Stimulated activated CD4-positive, alpha-beta T cell treated with anti-CD3 and anti-CD28 coated beads, TNF-alpha, amount 100 ng/mL, for 48 hours (primary cell): ENCODE results near the gene KCNJ5.

Source experiments
- DNase-seq, 3 donors: peaks; one replicate each; pipeline ENCODE4 v3.0.0-alpha.2; 2020; ENCODE audit warnings: low read depth in 3 of 3

The KCNJ5 gene

GRCh38 chr11:128931668-128932067 lies 40.5 kb downstream of the KCNJ5 start:
- no peak for DNase-seq

- DNase-seq = no peak
Measured at GRCh38 chr11:128933481-128934178, 42.5 kb downstream of the KCNJ5 start.

GRCh38 chr11:128934351-128934750 lies 43.2 kb downstream of the KCNJ5 start:
- DNase-seq = no peak

GRCh38 chr11:128934926-128935325 lies 43.8 kb downstream of the KCNJ5 start:
- no peak for DNase-seq

GRCh38 chr11:128936606-128937251 lies 45.6 kb downstream of the KCNJ5 start:
- no peak for DNase-seq

GRCh38 chr11:128937480-128937879 lies 46.3 kb downstream of the KCNJ5 start:
- DNase-seq = no peak

GRCh38 chr11:128938156-128938885 lies 47.2 kb downstream of the KCNJ5 start:
- no peak for DNase-seq

- DNase-seq = no peak
Measured at GRCh38 chr11:128939591-128939990, 48.4 kb downstream of the KCNJ5 start.

- DNase-seq = no peak
Measured at GRCh38 chr11:128940156-128940555, 49.0 kb downstream of the KCNJ5 start.

- DNase-seq = no peak
Measured at GRCh38 chr11:128940603-128941002, 49.4 kb downstream of the KCNJ5 start.

- DNase-seq = no peak
Measured at GRCh38 chr11:128941110-128941509, 50.0 kb downstream of the KCNJ5 start.

GRCh38 chr11:128941573-128942271 lies 50.6 kb downstream of the KCNJ5 start:
- no peak for DNase-seq

- no peak for DNase-seq
Measured at GRCh38 chr11:128942272-128942612, 51.1 kb downstream of the KCNJ5 start.

GRCh38 chr11:128942817-128943427 lies 51.8 kb downstream of the KCNJ5 start, which contains the start of gene TP53AIP1:
TSS of gene TP53AIP1 (minus strand) at chr11:128942871. CDS start at chr11:128937818, 5,053 bp downstream.
- no peak for DNase-seq

GRCh38 chr11:128943428-128943976 lies 52.3 kb downstream of the KCNJ5 start:
- DNase-seq = no peak

- no peak for DNase-seq
Measured at GRCh38 chr11:128946648-128947047, 55.5 kb downstream of the KCNJ5 start.

- DNase-seq = no peak
Measured at GRCh38 chr11:128947773-128948172, 56.6 kb downstream of the KCNJ5 start.

- no peak for DNase-seq
Measured at GRCh38 chr11:128948583-128948982, 57.4 kb downstream of the KCNJ5 start.

GRCh38 chr11:128949791-128950454 lies 58.8 kb downstream of the KCNJ5 start:
- DNase-seq = no peak

- DNase-seq = no peak
Measured at GRCh38 chr11:128953151-128953550, 62.0 kb downstream of the KCNJ5 start.

GRCh38 chr11:128955636-128956035 lies 64.5 kb downstream of the KCNJ5 start:
- no peak for DNase-seq
